Ovary (tissue), 3 donors: Measurements from ENCODE around the gene PNMA5.

Experiments used
- CTCF ChIP-seq, 3 donors: fragments of 450-650 bp in 2 of 3; fragments of 200-600 bp in 1 of 3; IDR thresholded peaks; one replicate each; pipeline versions ENCODE4 v1.5.1 to v1.8.0; 2016 to 2022; ENCODE audit warnings: antibody characterized with exemption in 3 of 3, mild to moderate bottlenecking in 1 of 3
- EP300 ChIP-seq: sonication (generic); formaldehyde crosslinking; IDR thresholded peaks from one replicate; pipeline ENCODE4 v1.6.1; 2017; ENCODE audit warnings: antibody characterized with exemption
- POLR2A ChIP-seq: fragments of 450-650 bp; IDR thresholded peaks from one replicate; pipeline ENCODE4 v1.6.1; 2017; ENCODE audit warnings: antibody characterized with exemption, mild to moderate bottlenecking, moderate library complexity
- donor health status: DM: no; HTN: no; CAD: no.

- TF ChIP-seq CTCF (IDR thresholded peaks at IDR 0.05) (no peak), POLR2A (no peak), EP300 (no peak)
These were observed 1.8 kb downstream of the PNMA5 start for GRCh38 chrX:152992115-152992514.
